CD4-positive, alpha-beta T cell (primary cell): ENCODE data around the gene ADAMTSL1. TPM values are rescaled to one million over a fixed set of nuclear protein-coding genes. Genes with fewer than 3 reads are reported as not detected.

Source experiments
- ATAC-seq: fragments of 200-7000 bp; cut with Tn5 transposase; one replicate; pipeline ENCODE4 v1.10.0; 2022; ENCODE audit warnings: mild to moderate bottlenecking; ENCODE audit not compliant: poor library complexity
- CTCF ChIA-PET: fragments of 350-600 bp; sonication (Branson Sonifier 250); formaldehyde crosslinking; loops from one replicate; lab custom pipeline; 2021; ENCODE audit warnings: antibody characterized with exemption, inconsistent platforms; lab: Charles Lee
- POLR2A ChIA-PET: fragments of 350-600 bp; sonication (Branson Sonifier 250); formaldehyde crosslinking; loops from one replicate; lab custom pipeline; 2021; ENCODE audit warnings: antibody characterized with exemption, inconsistent platforms; lab: Charles Lee
- DNase-seq, 14 experiments: peaks; one replicate each; pipeline ENCODE4 v3.0.0-alpha.2; 2013 to 2020; ENCODE audit warnings: mixed read lengths in 2 of 14
- H3K27ac ChIP-seq, 2 donors: one replicate each; pipeline versions ENCODE4 v1.5.1 to v1.7.0; 2013; ENCODE audit warnings: low read length in 2 of 2, low read depth in 1 of 2, mild to moderate bottlenecking in 1 of 2
- H3K27me3 ChIP-seq, 2 experiments: 1 replicate in 1 of 2; 2 replicates in 1 of 2; pipeline versions ENCODE4 v1.6.1 to v1.7.0; 2013; ENCODE audit warnings: low read length in 2 of 2, control low read depth in 1 of 2, mild to moderate bottlenecking in 1 of 2, moderate library complexity in 1 of 2; ENCODE audit not compliant: insufficient read depth in 2 of 2, control insufficient read depth in 1 of 2
- H3K36me3 ChIP-seq: one replicate; pipeline ENCODE4 v1.6.1; 2013; ENCODE audit warnings: low read length, control low read depth; ENCODE audit not compliant: insufficient read depth
- H3K4me1 ChIP-seq: one replicate; pipeline ENCODE4 v1.6.1; 2013; ENCODE audit warnings: low read length, control low read depth; ENCODE audit not compliant: insufficient read depth
- H3K4me3 ChIP-seq: one replicate; pipeline ENCODE4 v1.5.1; 2013; ENCODE audit warnings: mild to moderate bottlenecking, low read length, moderate library complexity
- H3K9me3 ChIP-seq, 2 experiments: 1 replicate in 1 of 2; 2 replicates in 1 of 2; pipeline versions ENCODE4 v1.6.1 to v1.7.0; 2013; ENCODE audit warnings: low read length in 2 of 2, mild to moderate bottlenecking in 2 of 2, control low read depth in 1 of 2, moderate library complexity in 1 of 2; ENCODE audit not compliant: control insufficient read depth in 1 of 2, insufficient read depth in 1 of 2
- H3K27ac Mint-ChIP-seq: one replicate; pipeline ENCODE4 v1.8.0; 2020; ENCODE audit warnings: mixed read lengths
- H3K27me3 Mint-ChIP-seq: one replicate; pipeline ENCODE4 v1.8.0; 2021; ENCODE audit warnings: mixed read lengths
- H3K36me3 Mint-ChIP-seq: one replicate; pipeline ENCODE4 v1.8.0; 2021; ENCODE audit warnings: low read depth, mixed read lengths
- H3K4me1 Mint-ChIP-seq: one replicate; pipeline ENCODE4 v1.8.0; 2021; ENCODE audit warnings: low read depth, mixed read lengths
- H3K4me3 Mint-ChIP-seq: one replicate; pipeline ENCODE4 v1.8.0; 2020; ENCODE audit warnings: mild to moderate bottlenecking, mixed read lengths
- H3K9me3 Mint-ChIP-seq: one replicate; pipeline ENCODE4 v1.8.0; 2020; ENCODE audit warnings: mixed read lengths
- CTCF ChIP-seq: fragments of 200-600 bp; IDR thresholded peaks from one replicate; pipeline ENCODE4 v1.8.0; 2022; ENCODE audit warnings: antibody characterized with exemption, mild to moderate bottlenecking
- intact Hi-C, 2 experiments: fragments of 100-400 bp; cut with DNase I in 1 of 2; cut with micrococcal nuclease in 1 of 2; formaldehyde crosslinking; loops; one replicate each; pipeline versions ENCODE4 v1.15.1 to v1.9.0; 2023 to 2025; cut with DNase I, micrococcal nuclease
- total RNA-seq, 174 experiments: library from RNA in 2 of 174; stranded (reverse) in 2 of 174; gene quantifications; one replicate each; pipeline ENCODE4 v1.2.3 and lab custom pipeline; 2021 to 2026

ADAMTSL1 gene
- total RNA-seq, 2 experiments from 2014 or later: not detected

DNA sequence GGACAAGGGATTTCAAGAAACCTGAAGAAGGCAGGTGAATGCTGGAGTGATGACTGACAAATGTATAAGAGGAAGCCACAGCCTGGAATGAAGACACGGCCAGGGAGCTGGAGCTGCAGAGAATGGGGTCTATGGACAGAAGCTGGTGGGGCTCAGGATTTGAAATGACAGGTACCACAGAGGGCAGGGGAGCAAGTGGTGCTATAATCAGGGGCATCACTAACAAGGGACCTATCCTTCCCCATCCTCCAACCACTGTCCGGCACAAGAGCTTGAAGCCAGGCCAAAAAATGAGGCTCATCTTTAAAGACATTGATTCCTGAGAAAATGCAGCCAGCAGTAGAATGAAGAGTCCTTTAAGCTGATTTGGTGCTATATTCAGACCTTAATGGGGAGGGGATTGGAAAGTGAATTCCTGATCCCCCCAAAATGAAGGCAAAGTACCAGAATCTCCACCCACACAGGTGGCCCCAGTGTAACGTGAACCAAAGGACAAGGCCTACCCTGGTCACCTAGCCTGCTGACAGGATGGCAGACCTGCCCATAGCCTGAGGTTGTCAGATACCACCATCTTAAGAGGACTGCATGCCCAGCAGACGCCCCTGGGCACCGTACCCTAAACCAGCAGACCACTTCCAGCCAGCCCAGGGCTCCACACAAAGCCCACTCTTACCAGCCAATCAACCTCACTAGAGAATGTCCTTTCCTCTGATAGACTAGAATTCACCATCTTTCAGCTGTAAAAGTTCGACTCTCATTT lies 449.9 kb downstream of the ADAMTSL1 start:
- H3K4me3 Mint-ChIP-seq: no peak overlapping the region
- no peaks in the 10 kb centered on the region for H3K36me3 ChIP-seq
- no peaks in the 10 kb centered on the region for H3K4me1 ChIP-seq
- H3K36me3 Mint-ChIP-seq: no peaks in the 10 kb centered on the region
- no peak overlapping the region for H3K27ac ChIP-seq
- ATAC-seq (no peak), DNase-seq (no peak)
- POLR2A ChIA-PET: no interaction called here
- no peaks in the 10 kb centered on the region for H3K27me3 Mint-ChIP-seq
- no peak overlapping the region for H3K27ac Mint-ChIP-seq
- H3K9me3 Mint-ChIP-seq: no peaks in the 10 kb centered on the region
- intact Hi-C loops: no loop called here
- H3K9me3 ChIP-seq: peaks cover 0 to 7% of the 10 kb centered on the region in 2 experiments
- no peak for TF ChIP-seq CTCF
- H3K4me3 ChIP-seq: no peak overlapping the region
- CTCF ChIA-PET: no interaction called here
- H3K4me1 Mint-ChIP-seq: no peaks in the 10 kb centered on the region
- no peaks in the 10 kb centered on the region for H3K27me3 ChIP-seq

GRCh38 chr9:18925880-18926279 lies 451.9 kb downstream of the ADAMTSL1 start:
- no peak for DNase-seq
- Histone ChIP-seq H3K27me3 (no peaks in the 10 kb centered on the region), H3K4me3 (no peak overlapping the region), H3K4me1 (no peaks in the 10 kb centered on the region), H3K9me3 (peaks cover 0 to 7% of the 10 kb centered on the region in 2 experiments), H3K27ac (no peak overlapping the region), H3K36me3 (no peaks in the 10 kb centered on the region)
- Mint-ChIP-seq H3K9me3 (no peaks in the 10 kb centered on the region), H3K4me1 (no peaks in the 10 kb centered on the region), H3K36me3 (no peaks in the 10 kb centered on the region), H3K27ac (no peak overlapping the region), H3K4me3 (no peak overlapping the region), H3K27me3 (no peaks in the 10 kb centered on the region)
- ChIA-PET POLR2A (no interaction called here), CTCF (no interaction called here)
- no peak for TF ChIP-seq CTCF
- ATAC-seq: no peak
- intact Hi-C loops: no loop called here

- Mint-ChIP-seq H3K27me3 (no peaks in the 10 kb centered on the region), H3K4me1 (no peaks in the 10 kb centered on the region), H3K9me3 (no peaks in the 10 kb centered on the region), H3K4me3 (no peak overlapping the region), H3K27ac (no peak overlapping the region), H3K36me3 (no peaks in the 10 kb centered on the region)
- DNase-seq (no peak), ATAC-seq (no peak)
- Histone ChIP-seq H3K4me3 (no peak overlapping the region), H3K36me3 (no peaks in the 10 kb centered on the region), H3K27me3 (no peaks in the 10 kb centered on the region), H3K27ac (no peak overlapping the region), H3K4me1 (no peaks in the 10 kb centered on the region), H3K9me3 (peaks cover 0 to 7% of the 10 kb centered on the region in 2 experiments)
- TF ChIP-seq CTCF: no peak
- ChIA-PET CTCF (no interaction called here), POLR2A (no interaction called here)
- intact Hi-C loops: no loop called here
These were observed 452.6 kb downstream of the ADAMTSL1 start for GRCh38 chr9:18926513-18926912.
